Gastroesophageal sphincter (tissue), 4 donors: ENCODE measurements around the gene CAPN6. TPM values are rescaled to one million over a fixed set of nuclear protein-coding genes. Genes with fewer than 3 reads are reported as not detected.

Source experiments
- ATAC-seq: fragments of 150-250 bp; one replicate; pipeline ENCODE4 v1.9.1; 2016; ENCODE audit warnings: mild to moderate bottlenecking, moderate library complexity
- H3K27ac ChIP-seq, 4 donors: fragments of 200-600 bp; sonication (generic) in 3 of 4; 1 replicate in 3 of 4; 2 replicates in 1 of 4; pipeline ENCODE4 v1.5.1; 2016 to 2019
- H3K27me3 ChIP-seq: fragments of 200-600 bp; sonication (generic); one replicate; pipeline ENCODE4 v1.5.1; 2019
- H3K36me3 ChIP-seq, 2 donors: fragments of 200-600 bp; sonication (generic); one replicate each; pipeline ENCODE4 v1.5.1; 2019; ENCODE audit warnings: control low read depth in 1 of 2
- H3K4me1 ChIP-seq, 3 donors: fragments of 200-600 bp; sonication (generic); 1 replicate in 2 of 3; 2 replicates in 1 of 3; pipeline ENCODE4 v1.5.1; 2016 to 2019; ENCODE audit warnings: control low read depth in 2 of 3
- H3K4me3 ChIP-seq, 2 donors: fragments of 200-600 bp; sonication (generic); one replicate each; pipeline ENCODE4 v1.5.1; 2019; ENCODE audit warnings: mild to moderate bottlenecking in 1 of 2, moderate library complexity in 1 of 2
- H3K9me3 ChIP-seq, 3 donors: fragments of 200-600 bp; sonication (generic); one replicate each; pipeline ENCODE4 v1.5.1; 2017 to 2019; ENCODE audit warnings: control low read depth in 2 of 3
- EP300 ChIP-seq: sonication (generic); formaldehyde crosslinking; IDR thresholded peaks from one replicate; pipeline ENCODE4 v1.6.1; 2017; ENCODE audit warnings: antibody characterized with exemption, mild to moderate bottlenecking
- POLR2A ChIP-seq, 2 donors: fragments of 450-650 bp; IDR thresholded peaks; one replicate each; pipeline ENCODE4 v1.6.1; 2017; ENCODE audit warnings: antibody characterized with exemption in 2 of 2, mild to moderate bottlenecking in 2 of 2, moderate library complexity in 1 of 2
- POLR2AphosphoS5 ChIP-seq: sonication (generic); formaldehyde crosslinking; IDR thresholded peaks from one replicate; pipeline ENCODE4 v1.6.1; 2017; ENCODE audit warnings: antibody characterized with exemption
- WGBS, 2 donors: methylation state at CpG; one replicate each; pipeline ENCODE4 v1.1.5; 2018; ENCODE audit warnings: low coverage in 1 of 2; 5-methylcytosine and 5-hydroxymethylcytosine counted together
- total RNA-seq, 4 donors: library from RNA; depleted of rRNA; stranded (reverse); fragments of >200 nt; gene quantifications; one replicate each; pipeline ENCODE4 v1.1.0, GENCODE V29; 2016
- TF ChIP-seq, protein P1 (sequence below), 4 experiments: fragments of 200-600 bp in 2 of 4; fragments of 450-650 bp in 2 of 4; sonication (generic) in 1 of 4; IDR thresholded peaks; one replicate each; pipeline ENCODE4 v1.5.1; 2017 to 2019; ENCODE audit warnings: antibody characterized with exemption in 4 of 4, mild to moderate bottlenecking in 2 of 4, moderate library complexity in 2 of 4

Gene CAPN6
- 1 to 10 TPM in 2 of 4 donors, under 1 TPM in 2; 0.57 to 7.4 (median 0.89) TPM for total RNA-seq

- H3K36me3 ChIP-seq, result no peaks in the 10 kb centered on the region
- ATAC-seq, result peak; percentile 43
- WGBS, 2 donors, result 30 to 60% methylated on average over 1 to 5 of the region's 8 CpGs
- no peaks in the 10 kb centered on the region for H3K9me3 ChIP-seq
- TF ChIP-seq POLR2A (IDR thresholded peaks at IDR 0.05) (no peak), POLR2AphosphoS5 (no peak), EP300 (no peak)
- TF ChIP-seq, protein P1, sequence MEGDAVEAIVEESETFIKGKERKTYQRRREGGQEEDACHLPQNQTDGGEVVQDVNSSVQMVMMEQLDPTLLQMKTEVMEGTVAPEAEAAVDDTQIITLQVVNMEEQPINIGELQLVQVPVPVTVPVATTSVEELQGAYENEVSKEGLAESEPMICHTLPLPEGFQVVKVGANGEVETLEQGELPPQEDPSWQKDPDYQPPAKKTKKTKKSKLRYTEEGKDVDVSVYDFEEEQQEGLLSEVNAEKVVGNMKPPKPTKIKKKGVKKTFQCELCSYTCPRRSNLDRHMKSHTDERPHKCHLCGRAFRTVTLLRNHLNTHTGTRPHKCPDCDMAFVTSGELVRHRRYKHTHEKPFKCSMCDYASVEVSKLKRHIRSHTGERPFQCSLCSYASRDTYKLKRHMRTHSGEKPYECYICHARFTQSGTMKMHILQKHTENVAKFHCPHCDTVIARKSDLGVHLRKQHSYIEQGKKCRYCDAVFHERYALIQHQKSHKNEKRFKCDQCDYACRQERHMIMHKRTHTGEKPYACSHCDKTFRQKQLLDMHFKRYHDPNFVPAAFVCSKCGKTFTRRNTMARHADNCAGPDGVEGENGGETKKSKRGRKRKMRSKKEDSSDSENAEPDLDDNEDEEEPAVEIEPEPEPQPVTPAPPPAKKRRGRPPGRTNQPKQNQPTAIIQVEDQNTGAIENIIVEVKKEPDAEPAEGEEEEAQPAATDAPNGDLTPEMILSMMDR (IDR thresholded peaks at IDR 0.05), result no peak
- H3K27me3 ChIP-seq, result no peaks in the 10 kb centered on the region
- H3K4me3 ChIP-seq, result no peak within 1 kb of the TSS
- no peak within 1 kb of the TSS for H3K27ac ChIP-seq
- no peaks in the 10 kb centered on the region for H3K4me1 ChIP-seq
Observed at GRCh38 chrX:111270339-111270738, at the start of gene CAPN6. CAPN6 (minus strand) TSS chrX:111270483; CDS start chrX:111263936, 6,547 bp downstream.

DNA sequence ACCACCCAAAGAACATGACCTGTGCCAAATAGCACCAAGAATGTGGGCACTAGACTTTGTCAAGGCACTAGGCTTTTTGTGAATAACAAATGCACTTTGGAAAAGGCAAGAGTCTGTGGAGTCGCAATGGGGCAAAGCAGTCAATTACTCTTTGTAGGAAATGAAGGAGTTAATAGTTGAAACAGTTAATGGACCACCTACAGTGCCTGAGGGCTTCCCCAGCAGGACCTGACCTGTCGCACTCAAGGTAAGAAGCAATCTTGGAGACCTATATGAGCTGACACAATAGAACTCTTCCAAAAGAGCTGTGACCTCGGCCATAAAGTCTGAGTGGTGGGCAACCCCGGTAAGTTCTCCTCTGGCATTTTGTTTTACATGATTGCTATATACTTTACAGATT lies 49.2 kb upstream of the CAPN6 start:
- 67 to 68% methylated on average over 3 of the region's 4 CpGs for WGBS, 2 donors
- no peak for ATAC-seq
- Histone ChIP-seq H3K4me3 (no peak overlapping the region), H3K27ac (no peak overlapping the region), H3K36me3 (no peaks in the 10 kb centered on the region), H3K27me3 (no peaks in the 10 kb centered on the region), H3K9me3 (no peaks in the 10 kb centered on the region), H3K4me1 (no peaks in the 10 kb centered on the region)
- TF ChIP-seq POLR2A (IDR thresholded peaks at IDR 0.05) (no peak), POLR2AphosphoS5 (no peak), EP300 (no peak)
- TF ChIP-seq, protein P1 (IDR thresholded peaks at IDR 0.05), result no peak

GRCh38 chrX:111318901-111319300 lies 48.6 kb upstream of the CAPN6 start:
- no peaks in the 10 kb centered on the region for H3K27me3 ChIP-seq
- no peak overlapping the region for H3K4me3 ChIP-seq
- H3K27ac ChIP-seq, result no peak overlapping the region
- TF ChIP-seq POLR2AphosphoS5, result no peak
- TF ChIP-seq, protein P1 (IDR thresholded peaks at IDR 0.05), result no peak
- TF ChIP-seq EP300, result no peak
- TF ChIP-seq POLR2A (IDR thresholded peaks at IDR 0.05), result no peak
- ATAC-seq, result no peak
- no peaks in the 10 kb centered on the region for H3K36me3 ChIP-seq
- no peaks in the 10 kb centered on the region for H3K4me1 ChIP-seq
- H3K9me3 ChIP-seq, result no peaks in the 10 kb centered on the region

DNA sequence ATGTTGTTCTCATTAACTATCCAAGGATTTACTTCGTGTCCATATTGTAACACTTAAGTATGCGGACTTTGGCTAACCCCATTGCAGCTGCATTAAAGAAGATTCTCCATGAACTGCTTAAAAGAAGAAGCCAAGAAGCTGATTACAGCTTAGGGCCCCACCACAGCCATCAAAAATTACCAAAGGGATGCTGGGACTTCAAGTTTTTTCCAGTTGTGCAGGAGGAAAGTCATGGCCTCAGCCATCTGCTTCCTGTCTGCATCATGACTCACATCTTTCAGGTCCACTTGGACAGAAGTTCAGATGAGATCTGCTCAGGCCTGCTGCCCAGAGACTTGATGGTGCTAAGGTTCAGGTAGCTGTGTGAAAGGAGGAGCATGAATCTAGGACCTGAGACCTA lies 38.8 kb upstream of the CAPN6 start:
- Histone ChIP-seq H3K27ac (no peak overlapping the region), H3K9me3 (no peaks in the 10 kb centered on the region), H3K36me3 (no peaks in the 10 kb centered on the region), H3K4me1 (no peaks in the 10 kb centered on the region), H3K4me3 (no peak overlapping the region), H3K27me3 (no peaks in the 10 kb centered on the region)
- ATAC-seq, result no peak
- WGBS, 2 donors, result 52% methylated on average over 2 of the region's 2 CpGs; no CpG with 5 or more reads in 1 of the 2 donors
- TF ChIP-seq POLR2A (IDR thresholded peaks at IDR 0.05), result no peak
- TF ChIP-seq, protein P1 (IDR thresholded peaks at IDR 0.05), result no peak
- no peak for TF ChIP-seq EP300
- no peak for TF ChIP-seq POLR2AphosphoS5

- Histone ChIP-seq H3K4me3 (no peak overlapping the region), H3K36me3 (no peaks in the 10 kb centered on the region), H3K4me1 (no peaks in the 10 kb centered on the region), H3K27me3 (no peaks in the 10 kb centered on the region), H3K9me3 (no peaks in the 10 kb centered on the region), H3K27ac (no peak overlapping the region)
- ATAC-seq, result no peak
- WGBS, 2 donors, result 61 to 75% methylated on average over 3 of the region's 3 CpGs
- TF ChIP-seq EP300, result no peak
- TF ChIP-seq POLR2A (IDR thresholded peaks at IDR 0.05), result no peak
Observed at GRCh38 chrX:111308039-111308438, 37.8 kb upstream of the CAPN6 start.
